Endothelial cell (in vitro differentiated cells): ENCODE results near the gene YTHDF2. TPM values are rescaled to one million over a fixed set of nuclear protein-coding genes. Genes with fewer than 3 reads are reported as not detected.

Experiments used
- DNase-seq: peaks from one replicate; pipeline ENCODE4 v3.0.0; 2021; ENCODE audit warnings: low spot score
- H3K27ac Mint-ChIP-seq: one replicate; pipeline ENCODE4 v1.8.0; 2021; ENCODE audit warnings: mixed read lengths, inconsistent platforms; ENCODE audit not compliant: unreplicated experiment
- H3K27me3 Mint-ChIP-seq: one replicate; pipeline ENCODE4 v1.8.0; 2021; ENCODE audit warnings: mild to moderate bottlenecking, moderate library complexity, mixed read lengths, inconsistent platforms; ENCODE audit not compliant: unreplicated experiment
- H3K36me3 Mint-ChIP-seq: one replicate; pipeline ENCODE4 v1.8.0; 2021; ENCODE audit warnings: mild to moderate bottlenecking, low read depth, mixed read lengths, inconsistent platforms; ENCODE audit not compliant: unreplicated experiment
- H3K4me1 Mint-ChIP-seq: one replicate; pipeline ENCODE4 v1.8.0; 2021; ENCODE audit warnings: mild to moderate bottlenecking, mixed read lengths, inconsistent platforms; ENCODE audit not compliant: unreplicated experiment
- H3K4me3 Mint-ChIP-seq: one replicate; pipeline ENCODE4 v1.8.0; 2021; ENCODE audit warnings: mild to moderate bottlenecking, mixed read lengths, inconsistent platforms; ENCODE audit not compliant: unreplicated experiment
- H3K9me3 Mint-ChIP-seq: one replicate; pipeline ENCODE4 v1.8.0; 2021; ENCODE audit warnings: mixed read lengths, inconsistent platforms; ENCODE audit not compliant: unreplicated experiment
- total RNA-seq: library from RNA; stranded (reverse); fragmentation: NEBNext Ultra II Directional; extraction: Animal tissue kit (Norgen Biotek cat#: 25700); gene quantifications from one replicate; pipeline ENCODE4 v1.2.1, GENCODE V29; 2021; ENCODE audit not compliant: unreplicated experiment
- TF ChIP-seq, protein P1 (sequence below): fragments of 200-600 bp; sonication (generic); IDR thresholded peaks from one replicate; pipeline ENCODE4 v1.5.0; 2021; ENCODE audit warnings: antibody characterized with exemption; ENCODE audit not compliant: unreplicated experiment

Gene YTHDF2
- total RNA-seq, 1 donor from 2014 or later, result 118 TPM

DNA sequence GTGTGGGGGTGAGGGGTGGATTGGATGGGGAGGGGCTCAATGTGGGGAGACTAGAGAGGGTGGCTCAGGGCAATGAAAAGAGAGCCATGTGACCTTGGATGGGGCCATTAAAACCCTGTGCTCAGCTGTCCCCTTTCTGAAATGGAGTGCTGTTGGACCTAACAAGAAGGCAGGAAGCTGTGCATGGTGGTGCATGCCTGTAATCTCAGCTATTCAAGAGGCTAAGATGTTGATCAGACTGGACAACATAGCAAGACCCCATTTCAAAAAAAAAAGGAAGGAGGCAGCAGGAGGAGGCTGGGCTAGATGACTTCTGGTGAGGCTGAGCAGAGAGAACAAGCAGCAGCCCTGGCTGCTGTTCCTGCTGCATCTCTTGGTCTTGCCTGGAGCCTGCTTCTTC is 82.3 kb downstream of the YTHDF2 start:
- no peak overlapping the region for H3K4me3 Mint-ChIP-seq
- TF ChIP-seq, protein P1, sequence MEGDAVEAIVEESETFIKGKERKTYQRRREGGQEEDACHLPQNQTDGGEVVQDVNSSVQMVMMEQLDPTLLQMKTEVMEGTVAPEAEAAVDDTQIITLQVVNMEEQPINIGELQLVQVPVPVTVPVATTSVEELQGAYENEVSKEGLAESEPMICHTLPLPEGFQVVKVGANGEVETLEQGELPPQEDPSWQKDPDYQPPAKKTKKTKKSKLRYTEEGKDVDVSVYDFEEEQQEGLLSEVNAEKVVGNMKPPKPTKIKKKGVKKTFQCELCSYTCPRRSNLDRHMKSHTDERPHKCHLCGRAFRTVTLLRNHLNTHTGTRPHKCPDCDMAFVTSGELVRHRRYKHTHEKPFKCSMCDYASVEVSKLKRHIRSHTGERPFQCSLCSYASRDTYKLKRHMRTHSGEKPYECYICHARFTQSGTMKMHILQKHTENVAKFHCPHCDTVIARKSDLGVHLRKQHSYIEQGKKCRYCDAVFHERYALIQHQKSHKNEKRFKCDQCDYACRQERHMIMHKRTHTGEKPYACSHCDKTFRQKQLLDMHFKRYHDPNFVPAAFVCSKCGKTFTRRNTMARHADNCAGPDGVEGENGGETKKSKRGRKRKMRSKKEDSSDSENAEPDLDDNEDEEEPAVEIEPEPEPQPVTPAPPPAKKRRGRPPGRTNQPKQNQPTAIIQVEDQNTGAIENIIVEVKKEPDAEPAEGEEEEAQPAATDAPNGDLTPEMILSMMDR, result no peak
- H3K4me1 Mint-ChIP-seq, result peaks cover 15% of the 10 kb centered on the region
- H3K27me3 Mint-ChIP-seq, result peaks cover 6% of the 10 kb centered on the region
- DNase-seq, result no peak
- no peak overlapping the region for H3K27ac Mint-ChIP-seq
- no peaks in the 10 kb centered on the region for H3K9me3 Mint-ChIP-seq
- H3K36me3 Mint-ChIP-seq, result no peaks in the 10 kb centered on the region

Other genes with a start within 250 kb of the YTHDF2 start
- 21.9 TPM for gene RCC1, start 230.9 kb upstream of the YTHDF2 start, total RNA-seq
- gene TRNAU1AP, start 183.9 kb upstream of the YTHDF2 start, total RNA-seq, result 39.6 TPM
- not detected for gene RAB42, start 144.7 kb upstream of the YTHDF2 start, total RNA-seq
- gene TAF12, start 93.9 kb upstream of the YTHDF2 start, total RNA-seq, result 17.0 TPM
- gene RNU11, start 88.3 kb upstream of the YTHDF2 start, total RNA-seq, result not detected
- 22.7 TPM for gene GMEB1, start 68.2 kb upstream of the YTHDF2 start, total RNA-seq
- 9.7 TPM for gene OPRD1, start 75.2 kb downstream of the YTHDF2 start, total RNA-seq
- gene EPB41, start 177.6 kb downstream of the YTHDF2 start, total RNA-seq, result 82.6 TPM